Measurements from ENCODE around the gene B3GNT8.
"Not testable (repeated sequence)": the region's sequence is repeated elsewhere in the genome, so short reads cannot be mapped to it uniquely, and the experiment has no call there.

The B3GNT8 gene, protein sequence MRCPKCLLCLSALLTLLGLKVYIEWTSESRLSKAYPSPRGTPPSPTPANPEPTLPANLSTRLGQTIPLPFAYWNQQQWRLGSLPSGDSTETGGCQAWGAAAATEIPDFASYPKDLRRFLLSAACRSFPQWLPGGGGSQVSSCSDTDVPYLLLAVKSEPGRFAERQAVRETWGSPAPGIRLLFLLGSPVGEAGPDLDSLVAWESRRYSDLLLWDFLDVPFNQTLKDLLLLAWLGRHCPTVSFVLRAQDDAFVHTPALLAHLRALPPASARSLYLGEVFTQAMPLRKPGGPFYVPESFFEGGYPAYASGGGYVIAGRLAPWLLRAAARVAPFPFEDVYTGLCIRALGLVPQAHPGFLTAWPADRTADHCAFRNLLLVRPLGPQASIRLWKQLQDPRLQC

DNA sequence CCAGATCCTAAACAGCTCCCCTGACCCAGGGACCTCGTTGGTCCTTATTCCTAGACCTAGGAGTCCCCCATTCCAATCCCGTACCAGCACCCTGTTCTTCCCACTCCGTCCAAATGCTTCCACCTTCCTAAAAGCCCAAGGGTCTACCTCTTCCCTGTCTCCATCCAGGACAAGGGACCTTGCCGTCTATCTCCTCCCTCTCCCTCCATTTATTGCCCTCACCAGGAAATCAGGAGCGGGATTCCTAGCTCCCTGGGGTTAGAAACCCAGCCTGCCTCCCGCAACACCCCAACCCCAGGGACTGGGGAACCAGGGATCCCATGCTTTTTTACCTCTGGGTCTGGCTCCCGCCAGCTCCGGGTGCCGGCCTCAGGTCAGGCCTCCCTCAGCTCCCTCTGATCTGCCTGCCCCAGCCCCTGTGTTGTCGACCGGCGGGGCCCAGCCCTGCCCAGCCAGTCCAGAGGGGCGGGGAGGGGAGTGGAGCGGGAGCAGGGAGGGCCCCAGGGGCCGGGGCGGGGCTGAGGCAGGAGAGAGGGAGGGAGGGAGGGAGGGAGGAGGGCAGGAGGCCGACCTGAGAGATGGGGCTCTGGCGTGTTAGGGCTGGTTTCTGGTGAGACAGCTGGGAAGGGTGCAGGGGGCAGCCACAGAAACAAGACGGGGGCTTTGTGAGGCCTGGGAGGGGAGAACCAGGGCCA lies at the start of gene B3GNT8:
TSS of gene B3GNT8 (minus strand) at position 423 of the 695 bp plus-strand sequence. CDS start 596 bp downstream, outside the sequence.
- DNase-seq (ENCODE audit: low spot score), result no peak

DNA sequence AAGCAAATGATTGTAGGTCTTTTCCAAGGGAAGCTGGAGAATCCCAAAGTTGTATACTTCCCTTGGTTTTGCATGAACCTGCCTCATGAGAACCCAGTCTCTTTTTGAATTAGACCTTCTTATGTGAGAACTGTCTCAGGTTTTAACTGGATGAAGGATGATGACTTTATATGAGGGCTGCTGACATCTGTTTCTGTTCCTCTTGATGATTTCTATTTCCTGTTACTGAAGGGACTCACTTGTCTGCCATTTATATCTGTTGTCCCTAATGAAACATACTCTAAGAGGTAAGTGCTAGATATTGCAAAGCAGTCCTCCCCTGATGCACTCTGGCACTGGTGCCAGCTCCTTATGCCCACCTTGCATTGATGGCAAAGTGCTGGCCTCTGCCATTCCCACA lies 49.4 kb upstream of the B3GNT8 start:
- no peak for DNase-seq (ENCODE audit: low spot score)

DNA sequence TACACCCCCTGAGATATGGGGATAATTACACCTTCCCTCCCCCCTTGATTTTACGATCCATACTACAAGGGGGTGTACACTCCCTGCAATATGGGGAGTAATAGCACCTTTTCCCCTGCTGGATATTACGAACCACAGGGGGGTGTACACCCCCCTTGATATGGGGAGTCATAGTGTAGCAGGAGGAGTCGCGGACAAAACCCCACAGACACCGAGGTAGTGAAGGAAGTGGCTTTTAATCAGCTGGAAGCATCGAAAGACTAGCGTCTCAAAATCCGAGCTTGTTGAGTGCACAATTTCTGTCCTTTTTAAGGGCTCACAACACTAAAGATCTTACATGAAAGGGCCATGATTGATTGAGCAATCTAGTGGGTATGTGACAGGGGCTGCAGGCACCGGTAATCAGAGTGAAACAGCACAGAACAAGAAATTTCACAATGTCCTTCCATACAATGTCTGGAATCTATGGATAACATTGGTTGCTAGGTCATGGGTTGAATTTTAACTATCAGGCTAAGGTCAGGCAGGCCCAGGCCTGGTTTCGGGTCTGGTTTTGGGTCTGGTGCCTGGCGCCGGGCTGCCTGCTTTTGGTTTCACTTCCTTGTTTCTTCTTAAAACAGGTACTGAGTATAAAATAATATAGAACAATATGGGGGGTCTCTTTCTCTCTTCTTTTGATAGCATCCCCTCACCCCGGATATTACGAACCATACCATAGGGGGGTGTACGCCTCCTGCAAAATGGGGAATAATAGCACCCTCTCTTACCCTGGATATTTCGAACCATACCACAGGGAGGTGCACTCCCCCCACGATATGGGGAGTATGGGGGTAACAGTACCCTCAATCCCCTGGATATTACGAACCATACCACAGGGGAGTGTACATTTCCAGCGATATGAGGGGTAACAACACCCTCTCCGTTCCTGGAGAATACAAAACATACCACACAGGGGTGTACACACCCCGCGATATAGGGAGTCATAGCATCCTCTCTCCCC lies 36.4 kb upstream of the B3GNT8 start:
- not testable (repeated sequence) for DNase-seq (ENCODE audit: low spot score)

DNA sequence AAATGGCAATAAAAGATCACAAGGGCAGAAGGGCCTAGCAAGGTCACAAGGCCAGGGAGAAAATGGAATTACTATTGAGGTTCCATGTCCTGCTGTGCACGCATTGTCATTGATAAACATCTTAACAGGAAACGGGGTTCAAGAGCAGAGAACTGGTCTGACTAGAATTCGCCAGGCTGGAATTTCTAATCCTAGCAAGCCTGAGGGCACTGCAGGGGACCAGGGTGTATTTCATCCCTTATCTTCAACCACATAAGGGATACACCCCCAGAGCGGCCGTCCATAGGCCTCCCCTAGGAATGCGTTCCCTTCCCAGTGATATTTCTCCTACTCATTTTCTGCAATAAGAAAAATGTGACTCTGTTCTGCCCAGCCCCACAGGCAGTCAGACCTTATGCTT lies 35.3 kb upstream of the B3GNT8 start:
- DNase-seq (ENCODE audit: low spot score), result no peak

DNA sequence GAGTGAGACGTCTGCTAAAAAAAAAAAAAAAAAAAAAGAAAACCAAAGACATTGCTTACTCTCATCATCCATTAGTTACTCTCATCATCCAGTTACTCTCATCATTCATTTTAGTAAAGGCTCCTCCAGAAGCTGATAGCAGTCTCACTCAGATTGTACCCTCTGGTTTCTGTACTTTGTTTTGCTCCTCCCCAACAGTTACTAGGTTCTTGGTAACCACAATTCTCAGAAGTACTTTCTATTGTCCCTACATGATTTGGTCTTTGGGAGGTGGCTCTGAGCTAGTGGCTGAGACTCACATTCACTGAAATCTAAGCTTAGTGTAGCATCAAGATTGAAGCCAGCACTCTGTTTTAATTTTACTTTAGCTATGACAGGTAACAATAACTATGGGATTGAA lies 30.1 kb upstream of the B3GNT8 start:
- DNase-seq (ENCODE audit: low spot score), result no peak

DNA sequence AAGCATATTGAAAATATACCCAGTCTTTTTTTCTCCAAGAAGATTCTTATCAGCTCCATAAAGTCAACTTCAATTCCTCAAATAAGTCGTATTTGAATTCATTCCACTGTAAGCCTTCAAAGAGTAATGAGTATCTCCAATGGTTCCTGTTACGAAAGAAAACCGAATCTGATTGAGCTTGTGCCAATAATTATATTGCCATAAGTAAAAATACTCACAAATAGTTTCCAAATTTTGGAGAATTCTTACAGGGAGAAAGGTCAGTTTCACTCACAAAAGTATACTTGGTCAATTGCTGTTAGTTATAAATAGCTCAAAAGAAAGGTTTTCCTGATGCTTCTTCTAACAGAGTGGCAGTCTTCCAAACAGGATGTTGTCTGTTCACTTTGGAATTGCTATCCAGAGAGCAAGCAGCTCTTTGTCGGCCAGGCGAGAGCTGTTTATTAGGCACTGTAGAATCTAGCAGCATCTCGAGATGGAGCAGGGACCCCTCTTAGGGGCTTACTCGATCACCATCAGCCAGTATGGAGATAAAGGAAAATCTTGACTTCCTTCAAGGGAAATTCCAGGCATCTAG lies 29.3 kb upstream of the B3GNT8 start:
- DNase-seq (ENCODE audit: low spot score), result no peak

DNA sequence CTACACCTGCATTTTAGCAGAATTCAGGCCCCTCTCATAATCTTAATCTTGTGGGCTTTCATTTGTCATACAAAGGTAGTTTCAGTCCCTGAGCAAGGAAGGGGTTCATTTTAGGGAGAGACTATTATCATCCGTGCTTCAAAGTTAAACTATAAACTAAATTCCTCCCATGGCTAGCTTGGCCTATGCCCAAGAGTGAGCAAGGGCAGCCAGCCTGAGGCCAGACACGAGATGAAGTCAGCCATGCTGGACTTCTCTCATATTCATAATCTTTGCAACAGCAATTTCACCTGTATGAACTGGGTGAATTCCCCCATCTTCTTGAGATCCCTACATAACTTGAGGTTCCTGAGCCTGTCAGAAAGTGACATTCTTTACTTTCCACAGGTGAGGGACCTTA lies 28.8 kb upstream of the B3GNT8 start:
- no peak for DNase-seq (ENCODE audit: low spot score)

DNA sequence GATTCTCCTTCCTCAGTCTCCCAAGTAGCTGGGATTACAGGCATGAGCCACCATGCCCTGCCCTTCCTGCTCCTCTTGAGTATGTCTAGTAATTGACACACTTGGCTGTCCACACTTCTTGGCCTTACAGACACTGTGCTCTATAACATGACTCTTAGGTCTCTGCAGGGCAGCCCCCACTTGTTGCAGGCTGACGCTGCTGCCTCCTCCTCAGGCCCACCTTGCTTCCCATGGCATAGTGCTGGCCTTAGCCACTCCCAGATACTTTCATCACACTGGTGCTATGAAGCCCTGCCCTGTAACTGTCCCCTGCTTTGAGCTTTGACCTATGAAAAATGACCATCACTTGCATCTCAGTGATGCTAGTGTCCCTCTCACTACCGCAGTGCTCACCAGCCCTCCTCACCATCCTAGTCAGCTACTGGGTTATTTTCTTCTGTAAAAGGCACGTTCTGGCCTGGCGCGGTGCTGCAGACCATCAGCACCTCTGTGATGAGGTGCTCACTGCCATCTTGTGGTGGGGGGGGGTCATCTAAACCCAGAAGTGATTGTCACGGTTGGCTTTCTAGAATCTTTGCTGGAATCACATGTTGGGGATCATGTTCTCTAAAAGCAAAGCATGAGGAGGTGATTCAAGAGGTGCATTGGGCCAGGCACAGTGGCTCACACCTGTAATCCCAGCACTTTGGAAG lies 25.6 kb upstream of the B3GNT8 start:
- DNase-seq (ENCODE audit: low spot score), result no peak

DNA sequence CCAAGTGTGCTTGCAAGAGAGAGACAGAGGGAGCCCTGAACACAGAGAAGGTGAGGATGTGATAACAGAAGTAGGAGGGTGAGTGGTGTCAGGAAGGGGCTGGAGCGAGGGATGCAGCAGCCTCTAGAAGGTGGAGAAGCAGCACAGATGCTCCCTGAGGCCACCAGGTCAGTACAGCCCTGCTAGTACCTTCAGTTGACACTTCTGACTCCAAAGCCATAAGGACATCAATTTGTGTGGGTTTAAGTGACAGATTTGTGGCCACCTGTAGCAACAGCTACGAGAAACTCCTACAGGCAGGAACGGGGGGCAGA lies 22.6 kb upstream of the B3GNT8 start:
- no peak for DNase-seq (ENCODE audit: low spot score)

DNA sequence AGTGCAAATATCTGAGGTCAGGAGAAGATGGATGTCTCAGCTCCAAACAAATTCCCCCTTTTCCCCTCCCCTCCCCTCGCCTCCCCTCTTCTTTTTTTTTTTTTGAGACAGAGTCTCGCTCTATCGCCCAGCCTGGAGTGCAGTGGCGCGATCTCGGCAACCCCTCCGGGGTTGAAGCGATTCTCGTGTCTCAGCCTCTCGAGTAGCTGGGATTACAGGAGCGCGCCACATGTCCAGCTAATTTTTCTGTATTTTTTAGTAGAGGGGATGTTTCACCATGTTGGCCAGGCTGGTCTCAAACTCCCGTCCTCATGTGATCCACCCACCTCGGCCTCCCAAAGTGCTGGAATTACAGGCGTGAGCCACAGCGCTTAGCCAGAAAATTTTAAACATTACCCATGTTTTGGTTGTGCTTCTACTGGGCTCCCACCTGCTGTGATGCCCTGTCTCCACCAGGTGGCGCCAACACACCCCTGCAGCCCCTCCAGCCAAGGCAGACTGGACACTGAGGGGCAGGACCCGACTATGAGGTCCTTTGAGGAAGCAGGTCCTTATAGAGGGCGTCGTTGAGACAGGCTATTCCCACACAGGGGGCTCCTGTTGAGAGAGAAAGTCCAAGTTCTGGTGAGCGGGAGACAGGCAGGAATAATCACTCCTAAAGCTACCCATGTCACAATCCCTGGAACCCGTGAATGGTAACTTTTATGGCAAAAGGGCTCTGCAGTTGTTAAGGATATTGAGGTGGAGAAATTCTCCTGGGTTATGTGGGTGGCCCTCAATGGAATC lies 22.1 kb upstream of the B3GNT8 start:
- DNase-seq (ENCODE audit: low spot score), result peak; percentile 85

DNA sequence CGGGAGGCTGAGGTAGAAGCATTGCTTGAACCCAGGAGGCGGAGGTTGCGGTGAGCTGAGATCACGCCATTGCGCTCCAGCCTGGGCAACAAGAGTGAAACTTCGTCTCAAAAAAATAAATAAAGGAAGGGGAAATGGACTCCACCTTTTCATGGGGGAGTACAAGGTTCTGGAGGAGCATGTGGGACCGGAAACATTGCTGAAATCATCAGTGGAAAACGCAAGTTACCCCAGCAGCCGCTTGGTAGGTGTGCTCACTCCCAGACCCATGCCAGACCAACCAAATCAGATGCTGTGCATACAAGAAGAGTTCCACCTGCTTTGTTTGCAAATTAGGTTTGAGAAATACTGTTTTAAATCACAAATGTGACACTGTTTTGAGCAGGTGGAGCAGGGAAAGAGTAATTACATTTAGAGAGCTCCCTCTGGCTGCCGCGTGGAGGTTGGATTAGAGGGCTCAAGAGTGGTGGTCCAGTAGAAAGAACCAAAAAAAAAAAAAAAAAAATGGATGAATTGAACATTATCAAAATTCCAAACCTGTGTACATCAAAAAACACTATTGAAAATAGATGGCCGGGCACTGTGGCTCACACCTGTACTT lies 20.7 kb upstream of the B3GNT8 start:
- no peak for DNase-seq (ENCODE audit: low spot score)

DNA sequence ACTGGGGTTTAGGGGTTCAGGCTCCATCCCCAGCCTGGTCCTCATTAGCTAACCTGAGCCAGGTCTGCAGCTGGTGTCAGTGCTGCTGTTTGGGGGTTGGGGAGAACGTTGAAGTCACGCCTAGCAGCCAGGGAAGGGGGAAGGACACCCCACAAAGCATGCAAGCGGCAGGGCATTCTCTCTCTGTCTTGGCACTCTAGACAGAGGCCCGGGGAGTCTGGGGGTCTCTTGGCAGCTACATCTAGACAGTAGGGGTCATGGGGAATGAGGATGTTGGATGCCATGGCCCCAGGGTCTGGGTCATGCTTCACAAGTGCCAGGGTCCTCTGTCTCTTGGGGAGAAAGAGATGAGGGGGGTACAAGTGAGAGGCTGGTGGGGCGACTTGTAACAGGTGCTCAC lies 18.4 kb upstream of the B3GNT8 start:
- DNase-seq (ENCODE audit: low spot score), result no peak

DNA sequence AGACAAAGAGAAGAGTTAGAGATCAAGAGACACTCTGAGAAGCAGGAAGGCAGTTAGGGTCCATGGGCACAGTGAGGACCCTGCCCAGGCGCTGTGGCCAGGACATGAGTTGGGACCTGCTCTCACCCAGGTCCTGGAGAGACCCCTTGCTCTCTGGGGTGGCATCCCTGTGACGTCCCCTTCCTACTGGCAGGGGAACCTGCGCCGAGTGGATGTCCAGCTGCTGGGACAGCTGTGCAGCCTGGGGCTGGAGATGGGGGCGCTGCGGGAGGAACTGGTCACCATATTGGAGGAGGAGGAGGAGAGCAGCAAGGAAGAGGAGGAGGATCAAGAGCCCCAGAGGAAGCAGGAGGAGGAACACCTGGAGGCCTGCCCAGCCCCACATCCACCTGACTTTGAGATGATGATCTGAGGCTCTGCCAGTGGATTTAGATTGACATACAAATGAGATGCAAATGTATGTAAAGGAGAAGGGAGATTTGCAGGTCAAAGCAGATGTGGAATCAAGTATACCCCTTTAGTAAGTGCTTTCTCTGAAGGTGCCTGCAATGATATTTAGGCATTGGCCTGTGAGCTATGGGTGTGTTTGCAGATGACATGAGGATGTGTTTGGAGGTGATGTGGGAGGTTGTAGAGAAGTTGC lies 16.8 kb upstream of the B3GNT8 start:
- DNase-seq (ENCODE audit: low spot score), result no peak

DNA sequence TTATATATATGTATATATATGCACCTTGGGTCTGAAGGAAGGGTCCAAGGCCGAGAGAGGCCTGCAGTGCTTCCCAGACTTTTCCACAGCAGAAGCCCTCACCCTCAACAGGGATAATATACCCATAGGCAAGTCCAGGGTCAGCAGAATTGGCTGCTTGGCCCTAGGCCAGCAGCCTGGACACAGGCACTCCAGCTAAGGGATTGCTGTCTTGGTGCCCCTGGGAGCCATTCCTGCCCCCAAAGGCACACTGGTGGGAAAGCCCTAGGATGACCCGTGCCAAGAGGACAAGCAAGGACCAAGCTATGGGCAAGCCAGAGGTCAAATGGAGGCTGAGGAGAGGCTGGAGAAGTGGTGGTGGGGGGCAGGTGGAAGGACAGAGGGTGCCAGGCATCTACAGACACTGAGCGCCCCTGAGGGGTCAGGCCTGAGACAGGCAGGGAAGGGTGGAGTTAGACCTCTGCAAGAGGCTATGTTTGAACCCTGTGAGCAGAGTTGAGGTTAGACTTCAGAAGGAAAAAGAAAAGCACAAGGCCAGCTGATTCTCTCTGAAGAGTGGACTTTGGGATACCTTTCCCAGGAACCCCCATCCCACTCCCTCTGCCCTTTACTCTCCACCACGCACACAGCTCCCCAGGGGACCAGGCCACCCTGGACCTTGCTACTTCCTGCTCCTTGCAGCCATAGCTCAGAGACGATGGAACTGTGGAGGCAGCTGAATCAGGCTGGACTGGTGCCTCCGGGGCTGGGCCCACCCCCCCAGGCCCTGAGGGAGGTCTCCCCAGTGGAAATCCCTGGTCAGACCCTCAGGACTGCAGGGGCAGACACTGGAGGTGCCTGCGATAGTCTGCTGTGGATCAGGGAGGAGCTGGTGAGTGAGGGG lies 15.5 kb upstream of the B3GNT8 start, which contains the start of gene ERICH4:
TSS of gene ERICH4 (plus strand) at position 684 of the 883 bp plus-strand sequence. CDS start at position 698, 14 bp downstream.
- no peak for DNase-seq (ENCODE audit: low spot score)

DNA sequence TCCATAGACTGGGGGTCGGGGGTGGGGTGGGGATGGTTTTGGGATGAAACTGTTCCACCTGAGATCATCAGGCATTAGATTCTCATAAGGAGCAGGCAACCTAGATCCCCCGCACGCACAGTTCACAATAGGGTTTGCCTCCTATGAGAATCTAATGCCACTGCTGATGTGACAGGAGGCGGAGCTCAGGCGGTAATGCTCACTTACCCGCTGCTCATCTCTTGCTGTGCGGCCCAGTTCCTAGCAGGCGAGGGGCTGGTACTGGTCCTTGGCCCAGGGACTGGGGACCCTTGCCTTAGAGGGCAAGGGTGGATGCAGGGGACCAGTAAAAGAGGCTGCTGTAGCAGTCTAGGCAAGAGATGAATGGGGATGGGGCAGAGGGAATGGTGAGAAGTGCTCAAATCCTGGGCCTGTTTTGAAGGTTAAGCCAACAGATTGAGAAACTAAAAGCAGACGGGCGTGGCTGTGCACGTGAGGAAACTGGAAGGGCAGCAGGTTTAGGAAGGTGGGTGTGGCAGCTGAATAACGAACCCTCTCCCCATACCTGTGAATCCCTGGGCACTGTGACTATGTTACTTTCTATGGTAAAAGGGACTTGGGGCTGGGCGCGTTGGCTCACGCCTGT lies 14.3 kb upstream of the B3GNT8 start:
- no peak for DNase-seq (ENCODE audit: low spot score)

DNA sequence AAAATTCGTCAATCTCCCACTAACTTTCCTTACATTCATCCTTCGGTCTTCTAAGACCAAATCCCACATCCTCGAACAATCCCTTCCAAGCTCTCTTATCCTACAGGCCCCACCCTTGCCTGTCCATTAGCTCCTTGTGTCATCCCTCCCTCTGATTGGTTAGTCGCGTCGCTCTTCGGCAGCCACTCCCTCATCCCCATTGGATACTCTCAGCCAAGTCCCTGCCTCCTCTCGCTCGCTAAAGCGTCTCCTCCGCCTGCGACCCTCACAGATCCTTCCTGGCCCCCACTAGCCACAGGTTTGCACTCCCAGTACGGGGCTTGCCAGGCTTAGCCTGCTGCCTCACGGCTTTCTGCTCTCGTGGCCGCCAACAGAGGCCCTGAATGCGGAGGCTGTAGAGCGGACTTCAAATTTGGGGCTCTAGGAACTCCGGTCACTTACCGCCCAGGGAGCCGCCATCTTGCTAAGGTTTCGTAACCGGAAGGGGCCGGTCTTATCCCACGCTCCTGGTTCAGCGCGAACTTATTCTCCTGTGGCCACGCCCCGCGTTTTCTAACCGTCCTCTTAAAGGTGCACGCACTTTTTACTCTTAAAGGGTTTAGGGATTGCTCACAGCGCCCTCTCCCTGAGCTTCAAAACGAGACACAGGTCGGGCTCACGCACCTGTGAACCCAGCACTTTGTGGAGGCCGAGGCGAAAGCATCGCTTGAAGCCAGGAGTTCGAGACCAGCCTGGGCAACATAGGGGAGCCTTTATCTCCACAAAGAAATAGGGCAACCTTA lies 12.5 kb upstream of the B3GNT8 start, which contains the start of gene DMAC2:
TSS of gene DMAC2 (minus strand) at position 472 of the 782 bp plus-strand sequence. CDS start at position 459, 13 bp downstream.
- DNase-seq (ENCODE audit: low spot score), result peak; percentile 98

DNA sequence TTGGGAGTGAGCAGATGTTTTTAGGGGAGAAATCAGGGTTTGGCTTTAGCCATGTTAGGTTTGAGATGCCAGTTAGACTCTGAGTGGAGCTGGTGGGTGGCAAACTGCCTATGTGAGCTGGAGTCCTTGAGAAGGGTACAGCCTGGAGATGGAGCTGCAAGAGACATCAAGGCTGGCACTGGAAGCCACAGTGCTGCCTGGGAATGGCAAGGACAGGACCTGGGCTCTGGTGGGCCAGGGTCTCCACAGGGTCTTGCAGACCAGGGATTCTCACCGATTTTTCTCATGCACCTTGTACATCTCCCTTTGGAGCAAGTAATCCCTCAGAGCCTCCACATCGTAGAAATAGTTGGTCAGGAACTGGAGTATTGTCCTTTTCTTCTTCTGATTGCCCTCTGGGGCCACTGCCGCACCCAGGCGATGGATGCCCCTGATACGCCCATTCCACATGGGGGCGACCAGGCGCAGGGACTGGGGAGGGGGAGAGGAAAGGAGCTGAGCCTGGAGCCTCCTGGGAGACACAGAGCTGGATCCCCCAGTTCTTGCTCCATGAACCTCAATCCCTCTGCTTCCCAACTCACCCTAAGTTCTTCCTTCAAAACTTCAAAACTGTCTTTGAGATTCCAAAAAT lies 10.9 kb upstream of the B3GNT8 start:
- no peak for DNase-seq (ENCODE audit: low spot score)
